HCT116 (cell line): ENCODE measurements around the gene DNAJC18. TPM values are rescaled to one million over a fixed set of nuclear protein-coding genes. Genes with fewer than 3 reads are reported as not detected.

Source experiments
- ATAC-seq: fragments of 200-7000 bp; cut with Tn5 transposase; 2 replicates; pipeline ENCODE4 v1.9.1; 2020; ENCODE audit warnings: mild to moderate bottlenecking, moderate library complexity
- BruUV-seq: library from RNA; stranded (reverse); fragments of 400-500 nt; replicated peaks from 2 replicates; lab custom pipeline; 2021; lab: Mats Ljungman, UMichigan
- CTCF ChIA-PET: fragments of 300-600 bp; sonication (Branson Sonifier 250); formaldehyde crosslinking; loops from one replicate; lab custom pipeline; 2021; ENCODE audit warnings: antibody characterized with exemption; lab: Charles Lee
- POLR2A ChIA-PET: fragments of 300-600, 350-600 bp; sonication (Branson Sonifier 250); formaldehyde crosslinking; loops from one replicate; lab custom pipeline; 2021; ENCODE audit warnings: antibody characterized with exemption; lab: Charles Lee
- RAD21 ChIA-PET, 2 experiments: fragments of 300-600 bp; sonication (Branson Sonifier 250); formaldehyde crosslinking; loops; one replicate each; lab custom pipeline; 2023; ENCODE audit warnings: low total read pairs in 2 of 2; ENCODE audit not compliant: uncharacterized antibody in 2 of 2, unreplicated experiment in 2 of 2, low non-redundant PET in 1 of 2; lab: Charles Lee
- DNase-seq: peaks from one replicate; pipeline ENCODE4 v3.0.0-alpha.2; 2010; ENCODE audit warnings: low read depth, low spot score
- H2AFZ ChIP-seq: fragments of 200-600 bp; shearing (Covaris generic), sonication (generic); 2 replicates; pipeline ENCODE4 v1.6.1; 2017; ENCODE audit warnings: low read depth, mixed run types, mixed read lengths, antibody characterized with exemption, low read length; ENCODE audit not compliant: poor library complexity, severe bottlenecking
- H3K27ac ChIP-seq: 2 replicates; pipeline ENCODE4 v1.5.1; 2012; ENCODE audit warnings: low read depth, low read length
- H3K27me3 ChIP-seq: fragments of 200-600 bp; sonication (generic); 2 replicates; pipeline ENCODE4 v1.6.1; 2016; ENCODE audit warnings: mixed run types, low read length, mixed read lengths; ENCODE audit not compliant: insufficient read depth
- H3K36me3 ChIP-seq, 2 experiments: fragments of 200-500 bp in 1 of 2; fragments of 200-600 bp in 1 of 2; sonication (Bioruptor generic) in 1 of 2; sonication (generic) in 1 of 2; 2 replicates each; pipeline versions ENCODE4 v1.5.1 to v1.6.1; 2014 to 2016; ENCODE audit warnings: low read length in 2 of 2, inconsistent platforms in 1 of 2, mixed read lengths in 1 of 2, mixed run types in 1 of 2; ENCODE audit not compliant: insufficient read depth in 2 of 2, control insufficient read depth in 1 of 2
- H3K4me1 ChIP-seq, 2 experiments: fragments of 200-600 bp in 1 of 2; sonication (generic) in 1 of 2; 2 replicates each; pipeline versions ENCODE4 v1.5.1 to v1.6.1; 2012 to 2017; ENCODE audit warnings: low read length in 2 of 2, inconsistent platforms in 1 of 2, mild to moderate bottlenecking in 1 of 2, mixed read lengths in 1 of 2, mixed run types in 1 of 2, moderate library complexity in 1 of 2; ENCODE audit not compliant: insufficient read depth in 2 of 2, control insufficient read depth in 1 of 2
- H3K4me2 ChIP-seq: fragments of 200-600 bp; sonication (generic); 2 replicates; pipeline ENCODE4 v1.6.1; 2017; ENCODE audit warnings: mixed run types, low read length, mixed read lengths
- H3K4me3 ChIP-seq, 2 experiments: fragments of 200-600 bp in 1 of 2; sonication (generic) in 1 of 2; replicated peaks in 1 of 2; 2 replicates each; pipeline ENCODE4 v1.5.1; 2011 to 2016; ENCODE audit warnings: low read length in 2 of 2, control low read depth in 1 of 2, low read depth in 1 of 2, mild to moderate bottlenecking in 1 of 2, mixed read lengths in 1 of 2, mixed run types in 1 of 2
- H3K79me2 ChIP-seq: fragments of 200-600 bp; sonication (generic); 2 replicates; pipeline ENCODE4 v1.6.1; 2017; ENCODE audit warnings: mild to moderate bottlenecking, mixed run types, low read length, moderate library complexity, mixed read lengths; ENCODE audit not compliant: insufficient read depth
- H3K9ac ChIP-seq: fragments of 200-600 bp; sonication (generic); 2 replicates; pipeline ENCODE4 v1.6.1; 2016; ENCODE audit warnings: low read length, mixed read lengths
- H3K9me2 ChIP-seq: fragments of 200-600 bp; sonication (generic), shearing (Covaris generic); 2 replicates; pipeline ENCODE4 v1.6.1; 2017; ENCODE audit warnings: mixed run types, mild to moderate bottlenecking, moderate library complexity; ENCODE audit not compliant: insufficient read depth
- H3K9me3 ChIP-seq, 2 experiments: fragments of 200-500 bp in 1 of 2; fragments of 200-600 bp in 1 of 2; sonication (Bioruptor generic) in 1 of 2; sonication (generic) in 1 of 2; 2 replicates each; pipeline ENCODE4 v1.6.1; 2014 to 2017; ENCODE audit warnings: low read length in 2 of 2, mixed read lengths in 2 of 2, inconsistent platforms in 1 of 2, low read depth in 1 of 2, mild to moderate bottlenecking in 1 of 2, mixed run types in 1 of 2, moderate library complexity in 1 of 2; ENCODE audit not compliant: control insufficient read depth in 1 of 2, insufficient read depth in 1 of 2
- H4K20me1 ChIP-seq: fragments of 200-600 bp; sonication (generic), shearing (Covaris generic); 2 replicates; pipeline ENCODE4 v1.6.1; 2017; ENCODE audit warnings: mixed run types, mild to moderate bottlenecking, moderate library complexity; ENCODE audit not compliant: insufficient read depth
- ATF3 ChIP-seq: IDR thresholded peaks from 2 replicates; pipeline ENCODE4 v1.6.1; 2012
- CBX3 ChIP-seq: IDR thresholded peaks from 2 replicates; pipeline ENCODE4 v1.6.1; 2012; ENCODE audit warnings: low read depth
- CEBPB ChIP-seq: IDR thresholded peaks from 2 replicates; pipeline ENCODE4 v1.6.1; 2012; ENCODE audit warnings: low read depth
- EGR1 ChIP-seq: IDR thresholded peaks from 2 replicates; pipeline ENCODE4 v1.6.1; 2012; ENCODE audit warnings: low read depth
- ELF1 ChIP-seq: IDR thresholded peaks from 2 replicates; pipeline ENCODE4 v1.6.1; 2012; ENCODE audit warnings: low read depth, borderline replicate concordance
- EZH2 ChIP-seq: fragments of 200-600 bp; sonication (generic); IDR thresholded peaks from 2 replicates; pipeline ENCODE4 v1.6.1; 2017; ENCODE audit warnings: antibody characterized with exemption, mixed run types
- EZH2phosphoT487 ChIP-seq: fragments of 200-600 bp; IDR thresholded peaks from 2 replicates; pipeline ENCODE4 v1.6.1; 2018; ENCODE audit warnings: antibody characterized with exemption, borderline replicate concordance
- FOSL1 ChIP-seq: IDR thresholded peaks from 2 replicates; pipeline ENCODE4 v1.6.1; 2012; ENCODE audit warnings: low read depth
- JUND ChIP-seq: IDR thresholded peaks from 2 replicates; pipeline ENCODE4 v1.6.1; 2012
- MAX ChIP-seq: IDR thresholded peaks from 2 replicates; pipeline ENCODE4 v1.6.1; 2012
- RAD21 ChIP-seq: IDR thresholded peaks from 2 replicates; pipeline ENCODE4 v1.6.1; 2012; ENCODE audit warnings: low read depth, mild to moderate bottlenecking
- SP1 ChIP-seq: IDR thresholded peaks from 2 replicates; pipeline ENCODE4 v1.6.1; 2012; ENCODE audit warnings: low read depth
- SRF ChIP-seq: IDR thresholded peaks from 2 replicates; pipeline ENCODE4 v1.6.1; 2012; ENCODE audit warnings: low read depth
- YY1 ChIP-seq: IDR thresholded peaks from 2 replicates; pipeline ENCODE4 v1.6.1; 2011; ENCODE audit warnings: low read length, low read depth, moderate library complexity, mild to moderate bottlenecking; ENCODE audit not compliant: insufficient replicate concordance; ENCODE audit errors: extremely low read depth
- intact Hi-C: fragments of 100-400 bp; cut with micrococcal nuclease; formaldehyde crosslinking; loops from 2 replicates; pipeline ENCODE4 v1.10.0; 2022
- total RNA-seq: library from RNA; stranded (reverse); gene quantifications from one replicate; pipeline ENCODE4 v1.2.1, GENCODE V29; 2021; ENCODE audit not compliant: unreplicated experiment
- TF ChIP-seq, protein P1 (sequence below), 3 experiments: fragments of 200-600 bp in 1 of 3; sonication (generic) in 1 of 3; IDR thresholded peaks in 2 of 3; conservative IDR thresholded peaks in 1 of 3; 2 replicates each; pipeline ENCODE4 v1.5.1; 2012 to 2017; ENCODE audit warnings: low read depth in 2 of 3, low read length in 2 of 3, antibody characterized with exemption in 1 of 3, borderline replicate concordance in 1 of 3, control low read depth in 1 of 3, mild to moderate bottlenecking in 1 of 3, mixed read lengths in 1 of 3, mixed run types in 1 of 3, moderate library complexity in 1 of 3; ENCODE audit not compliant: insufficient read depth in 1 of 3
- TF ChIP-seq, protein P2 (sequence below): IDR thresholded peaks from 2 replicates; pipeline ENCODE4 v1.6.1; 2011; ENCODE audit warnings: mild to moderate bottlenecking, low read length, moderate library complexity; ENCODE audit not compliant: insufficient replicate concordance; ENCODE audit errors: extremely low read depth

DNAJC18 gene
- total RNA-seq, 1 experiment from 2014 or later = 5.7 TPM

DNA sequence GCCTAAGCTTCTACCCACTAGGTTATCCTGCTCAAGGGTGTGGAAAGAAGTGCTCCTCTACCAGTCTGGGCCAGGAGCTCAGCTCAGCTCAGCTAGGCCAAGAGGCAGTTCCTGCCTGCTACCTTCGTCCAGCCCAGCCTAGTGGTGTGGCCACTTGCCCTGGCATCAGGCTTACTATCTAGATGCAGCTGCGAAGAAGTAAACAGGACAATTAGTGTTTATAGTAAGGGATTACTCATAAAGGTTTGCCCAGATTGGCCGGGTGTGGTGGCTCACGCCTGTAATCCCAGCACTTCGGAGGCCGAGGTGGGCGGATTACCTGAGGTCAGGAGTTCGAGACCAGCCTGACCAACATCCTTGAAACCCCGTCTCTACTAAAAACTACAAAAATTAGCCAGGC, 22.7 kb downstream of the DNAJC18 start:
- Histone ChIP-seq H3K4me2 (peak overlapping the region; percentile 20; the same call in 1 of the 2 replicates), H2AFZ (no peak overlapping the region), H4K20me1 (no peaks in the 10 kb centered on the region), H3K9me2 (no peaks in the 10 kb centered on the region)
- no TSS peak for BruUV-seq
- TF ChIP-seq FOSL1 = no peak
- 0 out of 2 replicates have a peak, but pooled peaks have one; percentile 20 for TF ChIP-seq EGR1
- TF ChIP-seq, all 23 proteins: peak for 1
- Histone ChIP-seq H3K79me2 (no peaks in the 10 kb centered on the region), H3K4me3 (no peak overlapping the region), H3K36me3 (no peaks in the 10 kb centered on the region), H3K9ac (no peak overlapping the region), H3K4me1 (peaks cover 3 to 18% of the 10 kb centered on the region in 2 experiments; a peak in 3 of 4 replicates), H3K9me3 (no peaks in the 10 kb centered on the region), H3K27me3 (no peaks in the 10 kb centered on the region), H3K27ac (no peak overlapping the region)
- ATAC-seq (peak; percentile 39), DNase-seq (no peak)
- ChIA-PET RAD21 (no interaction called here), POLR2A (no interaction called here), CTCF (no interaction called here)
- intact Hi-C loops = no loop called here

GRCh38 chr5:139415869-139416268, 23.5 kb downstream of the DNAJC18 start:
- DNase-seq = no peak
- no peak overlapping the region for H3K4me2 ChIP-seq
- POLR2A ChIA-PET = no interaction called here
- no peaks in the 10 kb centered on the region for H3K79me2 ChIP-seq
- no peak overlapping the region for H2AFZ ChIP-seq
- no peaks in the 10 kb centered on the region for H3K9me3 ChIP-seq
- H3K9me2 ChIP-seq = no peaks in the 10 kb centered on the region
- RAD21 ChIA-PET = no interaction called here
- ATAC-seq = no peak
- TF ChIP-seq, protein P1, sequence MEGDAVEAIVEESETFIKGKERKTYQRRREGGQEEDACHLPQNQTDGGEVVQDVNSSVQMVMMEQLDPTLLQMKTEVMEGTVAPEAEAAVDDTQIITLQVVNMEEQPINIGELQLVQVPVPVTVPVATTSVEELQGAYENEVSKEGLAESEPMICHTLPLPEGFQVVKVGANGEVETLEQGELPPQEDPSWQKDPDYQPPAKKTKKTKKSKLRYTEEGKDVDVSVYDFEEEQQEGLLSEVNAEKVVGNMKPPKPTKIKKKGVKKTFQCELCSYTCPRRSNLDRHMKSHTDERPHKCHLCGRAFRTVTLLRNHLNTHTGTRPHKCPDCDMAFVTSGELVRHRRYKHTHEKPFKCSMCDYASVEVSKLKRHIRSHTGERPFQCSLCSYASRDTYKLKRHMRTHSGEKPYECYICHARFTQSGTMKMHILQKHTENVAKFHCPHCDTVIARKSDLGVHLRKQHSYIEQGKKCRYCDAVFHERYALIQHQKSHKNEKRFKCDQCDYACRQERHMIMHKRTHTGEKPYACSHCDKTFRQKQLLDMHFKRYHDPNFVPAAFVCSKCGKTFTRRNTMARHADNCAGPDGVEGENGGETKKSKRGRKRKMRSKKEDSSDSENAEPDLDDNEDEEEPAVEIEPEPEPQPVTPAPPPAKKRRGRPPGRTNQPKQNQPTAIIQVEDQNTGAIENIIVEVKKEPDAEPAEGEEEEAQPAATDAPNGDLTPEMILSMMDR (IDR thresholded peaks at IDR 0.05 in 2 of 3, conservative IDR thresholded peaks at IDR 0.05 in 1 of 3; ENCODE audit: borderline replicate concordance in 1 of 3, insufficient read depth in 1 of 3, low read depth in 2 of 3, low read length in 2 of 3) = no peak
- TF ChIP-seq EZH2 (no peak), YY1 (no peak), RAD21 (no peak), EZH2phosphoT487 (no peak), SRF (no peak), ELF1 (no peak), JUND (no peak), ATF3 (no peak), MAX (no peak), FOSL1 (no peak), CBX3 (no peak), CEBPB (no peak), SP1 (no peak)
- TF ChIP-seq, protein P2, sequence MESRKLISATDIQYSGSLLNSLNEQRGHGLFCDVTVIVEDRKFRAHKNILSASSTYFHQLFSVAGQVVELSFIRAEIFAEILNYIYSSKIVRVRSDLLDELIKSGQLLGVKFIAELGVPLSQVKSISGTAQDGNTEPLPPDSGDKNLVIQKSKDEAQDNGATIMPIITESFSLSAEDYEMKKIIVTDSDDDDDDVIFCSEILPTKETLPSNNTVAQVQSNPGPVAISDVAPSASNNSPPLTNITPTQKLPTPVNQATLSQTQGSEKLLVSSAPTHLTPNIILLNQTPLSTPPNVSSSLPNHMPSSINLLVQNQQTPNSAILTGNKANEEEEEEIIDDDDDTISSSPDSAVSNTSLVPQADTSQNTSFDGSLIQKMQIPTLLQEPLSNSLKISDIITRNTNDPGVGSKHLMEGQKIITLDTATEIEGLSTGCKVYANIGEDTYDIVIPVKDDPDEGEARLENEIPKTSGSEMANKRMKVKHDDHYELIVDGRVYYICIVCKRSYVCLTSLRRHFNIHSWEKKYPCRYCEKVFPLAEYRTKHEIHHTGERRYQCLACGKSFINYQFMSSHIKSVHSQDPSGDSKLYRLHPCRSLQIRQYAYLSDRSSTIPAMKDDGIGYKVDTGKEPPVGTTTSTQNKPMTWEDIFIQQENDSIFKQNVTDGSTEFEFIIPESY = no peak
- peaks cover 3 to 18% of the 10 kb centered on the region in 2 experiments; a peak in 3 of 4 replicates for H3K4me1 ChIP-seq
- no peak overlapping the region for H3K9ac ChIP-seq
- no TSS peak for BruUV-seq
- intact Hi-C loops = no loop called here
- no peaks in the 10 kb centered on the region for H4K20me1 ChIP-seq
- H3K4me3 ChIP-seq = no peak overlapping the region
- no peaks in the 10 kb centered on the region for H3K27me3 ChIP-seq
- CTCF ChIA-PET = no interaction called here
- H3K27ac ChIP-seq = no peak overlapping the region
- H3K36me3 ChIP-seq = no peaks in the 10 kb centered on the region
